Neuronal stem cell (in vitro differentiated cells): ENCODE measurements around the gene DHX58.

Experiments
- DNase-seq: peaks from one replicate; pipeline ENCODE4 v3.0.0-alpha.2; 2013; ENCODE audit warnings: low spot score
- H2AFZ ChIP-seq: one replicate; pipeline ENCODE4 v1.6.1; 2013; ENCODE audit warnings: mild to moderate bottlenecking, low read length, inconsistent platforms
- H2AK5ac ChIP-seq: 2 replicates; pipeline ENCODE4 v1.6.1; 2013; ENCODE audit warnings: low read depth, mild to moderate bottlenecking, inconsistent platforms, low read length, moderate library complexity, mixed read lengths
- H2BK120ac ChIP-seq: 2 replicates; pipeline ENCODE4 v1.6.1; 2013; ENCODE audit warnings: low read depth, mild to moderate bottlenecking, inconsistent platforms, low read length, moderate library complexity, mixed read lengths
- H2BK12ac ChIP-seq: one replicate; pipeline ENCODE4 v1.6.1; 2013; ENCODE audit warnings: low read length, inconsistent platforms
- H2BK15ac ChIP-seq: 2 replicates; pipeline ENCODE4 v1.6.1; 2013; ENCODE audit warnings: mild to moderate bottlenecking, low read length, inconsistent platforms, mixed read lengths
- H2BK5ac ChIP-seq: one replicate; pipeline ENCODE4 v1.6.1; 2013; ENCODE audit warnings: inconsistent platforms, mild to moderate bottlenecking, low read length, moderate library complexity
- H3K14ac ChIP-seq: one replicate; pipeline ENCODE4 v1.6.1; 2013; ENCODE audit warnings: low read length, inconsistent platforms
- H3K18ac ChIP-seq: 2 replicates; pipeline ENCODE4 v1.6.1; 2013; ENCODE audit warnings: low read length, inconsistent platforms
- H3K23ac ChIP-seq: 2 replicates; pipeline ENCODE4 v1.6.1; 2013; ENCODE audit warnings: low read depth, mild to moderate bottlenecking, mixed read lengths, low read length, inconsistent platforms; ENCODE audit not compliant: poor library complexity
- H3K27ac ChIP-seq: replicated peaks from 3 replicates; pipeline ENCODE4 v1.5.1; 2013; ENCODE audit warnings: low read length, inconsistent platforms
- H3K27me3 ChIP-seq, 3 experiments: 2 replicates each; pipeline ENCODE4 v1.6.1; 2013; ENCODE audit warnings: low read length in 3 of 3, mild to moderate bottlenecking in 2 of 3, inconsistent platforms in 1 of 3, low read depth in 1 of 3, mixed read lengths in 1 of 3, moderate library complexity in 1 of 3; ENCODE audit not compliant: control insufficient read depth in 3 of 3, insufficient read depth in 3 of 3
- H3K36me3 ChIP-seq, 2 donors: replicated peaks in 1 of 2; 2 replicates each; pipeline ENCODE4 v1.6.1; 2013; ENCODE audit warnings: low read length in 2 of 2; ENCODE audit not compliant: control insufficient read depth in 2 of 2, insufficient read depth in 2 of 2
- H3K4ac ChIP-seq: 2 replicates; pipeline ENCODE4 v1.6.1; 2013; ENCODE audit warnings: inconsistent platforms, mild to moderate bottlenecking, low read length, moderate library complexity
- H3K4me1 ChIP-seq, 2 donors: 1 replicate in 1 of 2; 2 replicates in 1 of 2; pipeline ENCODE4 v1.6.1; 2013; ENCODE audit warnings: low read length in 2 of 2, low read depth in 1 of 2; ENCODE audit not compliant: control insufficient read depth in 2 of 2, insufficient read depth in 1 of 2
- H3K4me2 ChIP-seq: one replicate; pipeline ENCODE4 v1.6.1; 2013; ENCODE audit warnings: mild to moderate bottlenecking, low read length, inconsistent platforms; ENCODE audit not compliant: insufficient read depth, poor library complexity, severe bottlenecking
- H3K4me3 ChIP-seq, 2 donors: 2 replicates each; pipeline ENCODE4 v1.5.1; 2013; ENCODE audit warnings: low read length in 2 of 2, mild to moderate bottlenecking in 2 of 2, inconsistent platforms in 1 of 2, moderate library complexity in 1 of 2
- H3K79me1 ChIP-seq: one replicate; pipeline ENCODE4 v1.6.1; 2013; ENCODE audit warnings: low read depth, mild to moderate bottlenecking, inconsistent platforms, low read length, moderate library complexity
- H3K9ac ChIP-seq: one replicate; pipeline ENCODE4 v1.6.1; 2013; ENCODE audit warnings: mild to moderate bottlenecking, low read depth, low read length, inconsistent platforms; ENCODE audit not compliant: poor library complexity
- H3K9me3 ChIP-seq, 2 donors: replicated peaks in 1 of 2; 2 replicates each; pipeline versions ENCODE3 to v1.6.1; 2013; ENCODE audit warnings: low read length in 2 of 2, mild to moderate bottlenecking in 2 of 2, inconsistent platforms in 1 of 2, low read depth in 1 of 2, mixed read lengths in 1 of 2, moderate library complexity in 1 of 2; ENCODE audit not compliant: control insufficient read depth in 2 of 2, insufficient read depth in 1 of 2
- H4K8ac ChIP-seq: one replicate; pipeline ENCODE4 v1.6.1; 2013; ENCODE audit warnings: low read depth, mild to moderate bottlenecking, inconsistent platforms, low read length, moderate library complexity
- H4K91ac ChIP-seq: one replicate; pipeline ENCODE4 v1.6.1; 2013; ENCODE audit warnings: low read length, low read depth, mild to moderate bottlenecking, inconsistent platforms; ENCODE audit not compliant: poor library complexity
- WGBS, 2 donors: extraction: QIAGEN DNeasy Blood & Tissue Kit; methylation state at CpG; one replicate each; pipeline ENCODE4 v1.1.7; 2013; ENCODE audit warnings: missing lambda C conversion rate in 2 of 2, mixed read lengths in 1 of 2; ENCODE audit not compliant: insufficient read length in 2 of 2, insufficient replicate concordance in 1 of 2; ENCODE audit errors: extremely low coverage in 2 of 2; 5-methylcytosine and 5-hydroxymethylcytosine counted together

DHX58 gene

GRCh38 chr17:42122371-42123303 lies 10.1 kb upstream of the DHX58 start, which contains the start of gene HSPB9:
HSPB9 (plus strand) TSS chr17:42122804; CDS start chr17:42122851, 47 bp downstream.
- Histone ChIP-seq H4K8ac (no peak within 1 kb of the TSS), H3K79me1 (no peaks in the 10 kb centered on the region), H2AFZ (peak within 1 kb of the TSS; percentile 97), H3K14ac (peak within 1 kb of the TSS; percentile 49), H3K9ac (peak within 1 kb of the TSS; percentile 60), H3K4ac (no peak within 1 kb of the TSS), H2BK120ac (peak within 1 kb of the TSS; percentile 35), H3K27me3 (no peaks in the 10 kb centered on the region), H2BK12ac (peak within 1 kb of the TSS; percentile 73), H2AK5ac (peak within 1 kb of the TSS; percentile 79), H2BK15ac (peak within 1 kb of the TSS; percentile 84), H3K23ac (peak within 1 kb of the TSS; percentile 86), H2BK5ac (peak within 1 kb of the TSS; percentile 44), H3K9me3 (peaks cover 0 to 3% of the 10 kb centered on the region in 2 donors), H3K4me3 (no peak within 1 kb of the TSS), H3K18ac (peak within 1 kb of the TSS; percentile 88), H3K36me3 (peaks cover 15 to 63% of the 10 kb centered on the region in 2 donors), H3K4me2 (peak within 1 kb of the TSS; percentile 39), H4K91ac (no peak within 1 kb of the TSS), H3K27ac (peak within 1 kb of the TSS; percentile 9), H3K4me1 (peaks cover 6 to 12% of the 10 kb centered on the region in 2 donors)
- DNase-seq, result no peak
- WGBS, 2 donors, result no CpG with 5 or more reads among the region's 61 CpGs

- Histone ChIP-seq H3K18ac (peak within 1 kb of the TSS; percentile 87), H2AK5ac (peak within 1 kb of the TSS; percentile 79), H4K91ac (no peak within 1 kb of the TSS), H3K4me2 (peak within 1 kb of the TSS; percentile 55), H2BK5ac (peak within 1 kb of the TSS; percentile 44), H3K9me3 (peaks cover 0 to 3% of the 10 kb centered on the region in 2 donors), H4K8ac (no peak within 1 kb of the TSS), H2BK15ac (peak within 1 kb of the TSS; percentile 84), H3K23ac (peak within 1 kb of the TSS; percentile 86), H2AFZ (peak within 1 kb of the TSS; percentile 97), H3K79me1 (no peaks in the 10 kb centered on the region), H3K4ac (no peak within 1 kb of the TSS), H3K27ac (no peak within 1 kb of the TSS), H3K9ac (no peak within 1 kb of the TSS), H3K36me3 (peaks cover 14 to 60% of the 10 kb centered on the region in 2 donors), H3K4me3 (peak within 1 kb of the TSS; percentile 54 to 74), H2BK12ac (peak within 1 kb of the TSS; percentile 67), H3K14ac (peak within 1 kb of the TSS; percentile 49), H3K27me3 (no peaks in the 10 kb centered on the region), H2BK120ac (no peak within 1 kb of the TSS), H3K4me1 (peaks cover 6 to 12% of the 10 kb centered on the region in 2 donors)
- no CpG with 5 or more reads among the region's 57 CpGs for WGBS, 2 donors
- DNase-seq, result peak; percentile 79
These were observed 8.6 kb upstream of the DHX58 start, which contains the start of gene KAT2A for GRCh38 chr17:42120770-42121769. KAT2A (minus strand) TSS chr17:42121367; CDS start chr17:42121304, 63 bp downstream.

GRCh38 chr17:42120161-42120769 lies 7.8 kb upstream of the DHX58 start:
- H3K79me1 ChIP-seq, result no peaks in the 10 kb centered on the region
- no peak overlapping the region for H3K14ac ChIP-seq
- H2BK15ac ChIP-seq, result no peak overlapping the region
- no peak overlapping the region for H4K8ac ChIP-seq
- no peak overlapping the region for H4K91ac ChIP-seq
- WGBS, 2 donors, result no CpG with 5 or more reads among the region's 7 CpGs
- peak overlapping the region; percentile 77 for H3K18ac ChIP-seq
- H3K4me3 ChIP-seq, result peak overlapping the region in 1 of 2 donors; percentile 54
- no peak overlapping the region for H2BK120ac ChIP-seq
- no peak overlapping the region for H3K9ac ChIP-seq
- no peak overlapping the region for H2BK5ac ChIP-seq
- DNase-seq, result no peak
- H3K27me3 ChIP-seq, result peaks cover 0 to 2% (median 0%) of the 10 kb centered on the region in 3 experiments
- H3K9me3 ChIP-seq, result peaks cover 0 to 3% of the 10 kb centered on the region in 2 donors
- no peak overlapping the region for H3K4ac ChIP-seq
- H3K36me3 ChIP-seq, result peaks cover 14 to 59% of the 10 kb centered on the region in 2 donors
- H2BK12ac ChIP-seq, result no peak overlapping the region
- H2AK5ac ChIP-seq, result no peak overlapping the region
- H3K27ac ChIP-seq, result no peak overlapping the region
- no peak overlapping the region for H3K23ac ChIP-seq
- peak overlapping the region; percentile 97 for H2AFZ ChIP-seq
- peaks cover 6 to 12% of the 10 kb centered on the region in 2 donors for H3K4me1 ChIP-seq
- H3K4me2 ChIP-seq, result peak overlapping the region; percentile 55
